ENCODE results near the gene NRXN3.

DNA sequence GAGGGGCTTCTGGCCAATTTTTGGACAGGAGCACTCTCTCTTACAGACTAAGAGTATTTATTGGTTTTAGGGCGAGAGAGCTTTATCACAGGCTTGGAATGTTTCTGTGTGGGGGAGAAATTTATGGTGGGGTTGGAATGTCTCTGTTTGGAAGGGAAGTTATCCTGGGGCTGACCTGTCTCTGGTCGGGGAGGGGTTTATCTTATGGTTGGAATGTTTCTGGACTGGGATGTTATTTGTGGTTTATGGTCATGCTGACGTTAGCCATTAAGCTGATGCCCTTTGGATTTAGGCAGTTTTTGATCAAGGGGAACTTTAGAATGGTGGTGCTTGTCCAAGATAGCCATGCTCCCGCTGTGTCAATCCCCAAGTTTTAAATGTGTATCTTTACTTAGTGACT is 1426.4 kb downstream of the NRXN3 start:
- TF ChIP-seq, protein P1, sequence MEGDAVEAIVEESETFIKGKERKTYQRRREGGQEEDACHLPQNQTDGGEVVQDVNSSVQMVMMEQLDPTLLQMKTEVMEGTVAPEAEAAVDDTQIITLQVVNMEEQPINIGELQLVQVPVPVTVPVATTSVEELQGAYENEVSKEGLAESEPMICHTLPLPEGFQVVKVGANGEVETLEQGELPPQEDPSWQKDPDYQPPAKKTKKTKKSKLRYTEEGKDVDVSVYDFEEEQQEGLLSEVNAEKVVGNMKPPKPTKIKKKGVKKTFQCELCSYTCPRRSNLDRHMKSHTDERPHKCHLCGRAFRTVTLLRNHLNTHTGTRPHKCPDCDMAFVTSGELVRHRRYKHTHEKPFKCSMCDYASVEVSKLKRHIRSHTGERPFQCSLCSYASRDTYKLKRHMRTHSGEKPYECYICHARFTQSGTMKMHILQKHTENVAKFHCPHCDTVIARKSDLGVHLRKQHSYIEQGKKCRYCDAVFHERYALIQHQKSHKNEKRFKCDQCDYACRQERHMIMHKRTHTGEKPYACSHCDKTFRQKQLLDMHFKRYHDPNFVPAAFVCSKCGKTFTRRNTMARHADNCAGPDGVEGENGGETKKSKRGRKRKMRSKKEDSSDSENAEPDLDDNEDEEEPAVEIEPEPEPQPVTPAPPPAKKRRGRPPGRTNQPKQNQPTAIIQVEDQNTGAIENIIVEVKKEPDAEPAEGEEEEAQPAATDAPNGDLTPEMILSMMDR (IDR thresholded peaks at IDR 0.05): no peak
- TF ChIP-seq POLR2A (IDR thresholded peaks at IDR 0.05): no peak

Measured in body of pancreas (tissue), 4 donors.